GM23248 (cell line): ENCODE results near the gene DNAI1.

Experiments
- EZH2 ChIP-seq: fragments of 200-600 bp; sonication (generic); IDR thresholded peaks from 2 replicates; pipeline ENCODE4 v1.6.1; 2018; ENCODE audit warnings: antibody characterized with exemption, mild to moderate bottlenecking; ENCODE audit not compliant: insufficient read depth, poor library complexity, severe bottlenecking
- EZH2phosphoT487 ChIP-seq: fragments of 200-600 bp; sonication (generic); IDR thresholded peaks from 2 replicates; pipeline ENCODE4 v1.6.1; 2018; ENCODE audit warnings: antibody characterized with exemption, moderate library complexity, mild to moderate bottlenecking, low read depth; ENCODE audit not compliant: insufficient read depth

DNA sequence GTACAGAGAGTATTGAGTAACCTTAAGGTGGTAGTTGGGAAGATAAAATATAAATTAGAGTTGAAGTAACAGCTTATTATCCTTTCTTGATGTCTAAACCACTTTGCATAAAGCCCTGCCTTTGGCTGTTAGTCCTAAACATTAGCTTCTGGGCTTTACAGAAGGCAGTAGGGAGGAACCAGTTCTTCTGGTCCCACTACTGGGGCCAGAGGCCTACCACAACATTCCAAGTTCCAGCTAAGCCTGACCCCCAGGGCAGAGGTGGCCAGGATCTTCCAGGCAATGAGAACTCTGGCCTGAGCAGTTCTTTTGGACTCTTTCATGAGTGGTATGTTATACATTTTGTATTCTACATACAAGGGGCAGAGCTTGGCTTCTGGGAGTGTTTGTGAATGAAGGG, 26.1 kb downstream of the DNAI1 start:
- no peak for TF ChIP-seq EZH2
- no peak for TF ChIP-seq EZH2phosphoT487
